ENCODE data around the gene CCL4. TPM values are rescaled to one million over a fixed set of nuclear protein-coding genes. Genes with fewer than 3 reads are reported as not detected.
A peak's percentile ranks its signal among the peaks of the same experiment; 100 is the strongest.

CCL4 gene
- total RNA-seq, 1 experiment from 2014 or later = not detected

- H3K36me3 Mint-ChIP-seq (ENCODE audit: insufficient read depth, unreplicated experiment) = no peaks in the 10 kb centered on the region
- intact Hi-C loops (cut with micrococcal nuclease) = no loop called here
- no peak for DNase-seq (ENCODE audit: unreplicated experiment)
- H3K9me3 Mint-ChIP-seq (ENCODE audit: unreplicated experiment) = no peaks in the 10 kb centered on the region
- H3K4me3 Mint-ChIP-seq (ENCODE audit: unreplicated experiment) = no peak overlapping the region
- H3K4me1 Mint-ChIP-seq (ENCODE audit: insufficient read depth, unreplicated experiment) = peaks cover 10% of the 10 kb centered on the region
- no peak overlapping the region for H3K27ac Mint-ChIP-seq (ENCODE audit: low read depth, unreplicated experiment)
- CTCF ChIA-PET = interaction anchor here (0.6 to 11.6 kb wide), 6 partner anchors 19 to 331 kb away, joined by 3 to 284 read pairs (median 52); no protein-coding TSS in a partner anchor
- TF ChIP-seq CTCF (IDR thresholded peaks at IDR 0.05; ENCODE audit: unreplicated experiment) = peak; percentile 6
- POLR2A ChIA-PET = interaction anchor here (0.6 kb wide), 1 partner anchor 197 kb away, joined by 3 read pairs; no protein-coding TSS in a partner anchor
- peaks cover 71% of the 10 kb centered on the region for H3K27me3 Mint-ChIP-seq (ENCODE audit: insufficient read depth, unreplicated experiment)
- no TSS peak for BruUV-seq (replicated peaks)
Measured at GRCh38 chr17:36152639-36153120, 49.1 kb downstream of the CCL4 start.

- H3K27ac Mint-ChIP-seq (ENCODE audit: low read depth, unreplicated experiment) = no peak overlapping the region
- no TSS peak for BruUV-seq (replicated peaks)
- CTCF ChIA-PET = interaction anchor here (1.2 kb wide), 1 partner anchor 185 kb away, joined by 8 read pairs; no protein-coding TSS in a partner anchor
Measured at GRCh38 chr17:36153895-36154610, 50.4 kb downstream of the CCL4 start.

More at GRCh38 chr17:36153895-36154610, 50.4 kb downstream of the CCL4 start:
- intact Hi-C loops (cut with micrococcal nuclease) = no loop called here
- no peak for TF ChIP-seq CTCF (IDR thresholded peaks at IDR 0.05; ENCODE audit: unreplicated experiment)
- H3K27me3 Mint-ChIP-seq (ENCODE audit: insufficient read depth, unreplicated experiment) = peaks cover 62% of the 10 kb centered on the region
- POLR2A ChIA-PET = no interaction called here
- H3K36me3 Mint-ChIP-seq (ENCODE audit: insufficient read depth, unreplicated experiment) = no peaks in the 10 kb centered on the region
- no peak for DNase-seq (ENCODE audit: unreplicated experiment)
- H3K4me1 Mint-ChIP-seq (ENCODE audit: insufficient read depth, unreplicated experiment) = peaks cover 5% of the 10 kb centered on the region
- H3K9me3 Mint-ChIP-seq (ENCODE audit: unreplicated experiment) = no peaks in the 10 kb centered on the region
- no peak overlapping the region for H3K4me3 Mint-ChIP-seq (ENCODE audit: unreplicated experiment)

Other genes starting within 250 kb of the CCL4 start
- not detected in 2 replicates for gene HEATR9, start 234.9 kb upstream of the CCL4 start, total RNA-seq (2022)
- not detected in 2 replicates for gene CCL5, start 223.5 kb upstream of the CCL4 start, total RNA-seq (2022)
- 0.44 and 2.6 TPM in 2 replicates for gene RDM1, start 173.1 kb upstream of the CCL4 start, total RNA-seq (2022)
- not detected in 2 replicates for gene LYZL6, start 160.1 kb upstream of the CCL4 start, total RNA-seq (2022)
- gene CCL16, start 122.3 kb upstream of the CCL4 start, total RNA-seq (2022) = not detected in 2 replicates
- gene CCL14, start 117.1 kb upstream of the CCL4 start, total RNA-seq (2022) = not detected in 2 replicates
- not detected in 2 replicates for gene CCL15, start 102.3 kb upstream of the CCL4 start, total RNA-seq (2022)
- not detected in 2 replicates for gene CCL23, start 85.9 kb upstream of the CCL4 start, total RNA-seq (2022)
- not detected in 2 replicates for gene CCL18, start 39.6 kb upstream of the CCL4 start, total RNA-seq (2022)
- not detected in 2 replicates for gene CCL3, start 13.7 kb upstream of the CCL4 start, total RNA-seq (2022)
- gene TBC1D3B, start 72.8 kb downstream of the CCL4 start, total RNA-seq (2022) = 12.5 and 14.9 TPM in 2 replicates
- gene CCL3L1, start 92.9 kb downstream of the CCL4 start, total RNA-seq (2022) = not detected in 2 replicates
- gene CCL4L2, start 107.2 kb downstream of the CCL4 start, total RNA-seq (2022) = not detected in 2 replicates
- gene TBC1D3I, start 160.7 kb downstream of the CCL4 start, total RNA-seq (2022) = 0.96 and 1.1 TPM in 2 replicates
- gene TBC1D3G, start 220.1 kb downstream of the CCL4 start, total RNA-seq (2022) = 0.86 TPM in 1 of 2 replicates, not detected in the other